GM19438 (cell line): ENCODE data around the gene MED16.
"Not testable (repeated sequence)": the region's sequence is repeated elsewhere in the genome, so short reads cannot be mapped to it uniquely, and the experiment has no call there.

Experiments
- ATAC-seq: cut with Tn5 transposase; IDR thresholded peaks from one replicate; pipeline ENCODE4 v1.9.1; 2021; ENCODE audit warnings: low read depth; ENCODE audit not compliant: unreplicated experiment

MED16 gene

GRCh38 chr19:840519-841206 lies 52.3 kb downstream of the MED16 start, which contains the start of gene PRTN3:
PRTN3 (plus strand) TSS chr19:840999; CDS start chr19:841009, 10 bp downstream.
- no peak for ATAC-seq

GRCh38 chr19:835210-835810 lies 57.7 kb downstream of the MED16 start:
- no peak for ATAC-seq

- no peak for ATAC-seq
These were observed 58.8 kb downstream of the MED16 start for GRCh38 chr19:834216-834615.

- no peak for ATAC-seq
These were observed 61.3 kb downstream of the MED16 start for GRCh38 chr19:831407-832369.

GRCh38 chr19:829129-829758 lies 63.7 kb downstream of the MED16 start:
- no peak for ATAC-seq

GRCh38 chr19:827710-828321 lies 65.2 kb downstream of the MED16 start, which contains the start of gene AZU1:
AZU1 (plus strand) TSS chr19:827837; CDS start chr19:827847, 10 bp downstream.
- ATAC-seq: no peak

GRCh38 chr19:827314-827709 lies 65.7 kb downstream of the MED16 start:
- no peak for ATAC-seq

- no peak for ATAC-seq
These were observed 66.9 kb downstream of the MED16 start for GRCh38 chr19:825897-826644.

GRCh38 chr19:824885-825284 lies 68.1 kb downstream of the MED16 start:
- ATAC-seq: no peak

- no peak for ATAC-seq
These were observed 69.3 kb downstream of the MED16 start for GRCh38 chr19:823565-824121.

- no peak for ATAC-seq
These were observed 71.0 kb downstream of the MED16 start, which contains the start of gene PLPPR3 for GRCh38 chr19:821825-822503. PLPPR3 (minus strand) TSS chr19:821955; CDS start chr19:821559, 396 bp downstream.

GRCh38 chr19:821231-821824 lies 71.7 kb downstream of the MED16 start:
- ATAC-seq: no peak

GRCh38 chr19:820212-820611 lies 72.8 kb downstream of the MED16 start:
- ATAC-seq: not testable (repeated sequence)
